HG03280 (cell line): ENCODE results near the gene SETSIP.
"Not testable (repeated sequence)": the region's sequence is repeated elsewhere in the genome, so short reads cannot be mapped to it uniquely, and the experiment has no call there.

Source experiments
- ATAC-seq: cut with Tn5 transposase; IDR thresholded peaks from one replicate; pipeline ENCODE4 v1.9.1; 2021; ENCODE audit warnings: mild to moderate bottlenecking, moderate library complexity; ENCODE audit not compliant: unreplicated experiment

SETSIP gene

DNA sequence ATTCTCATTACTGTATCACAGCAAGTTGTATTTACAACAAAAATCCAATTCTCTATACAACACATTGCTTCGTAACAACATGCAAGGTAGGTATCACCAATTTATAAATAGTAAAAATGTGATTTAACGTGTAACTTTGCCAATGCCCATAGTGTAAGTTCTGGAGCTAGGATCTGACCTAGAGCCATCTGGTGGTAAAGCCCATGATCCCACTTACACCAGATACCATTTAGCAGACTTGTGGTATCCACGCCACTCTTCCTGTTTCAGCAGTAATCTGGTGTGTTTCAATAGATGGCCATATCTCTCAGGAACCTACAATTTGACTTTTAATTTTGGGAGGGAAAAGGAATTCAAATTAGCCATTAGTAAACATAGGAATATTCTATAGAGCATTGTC, 10.2 kb downstream of the SETSIP start:
- no peak for ATAC-seq

DNA sequence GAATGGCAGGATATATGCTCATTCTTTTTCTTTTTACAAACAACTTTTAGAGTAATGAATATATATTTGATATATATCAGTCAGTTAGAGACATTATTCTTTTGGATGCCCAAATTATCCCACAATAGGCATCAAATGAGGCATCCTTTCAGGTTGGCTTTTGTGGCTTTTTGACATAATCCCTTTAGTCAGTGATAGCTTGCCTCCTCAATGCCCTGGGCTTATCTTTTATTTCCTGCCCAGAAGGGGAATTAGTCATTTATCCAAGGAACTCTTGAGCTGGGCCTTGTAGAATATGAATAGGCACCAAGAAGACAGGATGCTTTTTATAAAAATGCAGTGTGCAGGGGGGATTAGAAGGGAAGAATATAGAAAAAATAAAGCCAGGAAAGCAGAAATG, 23.3 kb downstream of the SETSIP start:
- ATAC-seq: no peak

DNA sequence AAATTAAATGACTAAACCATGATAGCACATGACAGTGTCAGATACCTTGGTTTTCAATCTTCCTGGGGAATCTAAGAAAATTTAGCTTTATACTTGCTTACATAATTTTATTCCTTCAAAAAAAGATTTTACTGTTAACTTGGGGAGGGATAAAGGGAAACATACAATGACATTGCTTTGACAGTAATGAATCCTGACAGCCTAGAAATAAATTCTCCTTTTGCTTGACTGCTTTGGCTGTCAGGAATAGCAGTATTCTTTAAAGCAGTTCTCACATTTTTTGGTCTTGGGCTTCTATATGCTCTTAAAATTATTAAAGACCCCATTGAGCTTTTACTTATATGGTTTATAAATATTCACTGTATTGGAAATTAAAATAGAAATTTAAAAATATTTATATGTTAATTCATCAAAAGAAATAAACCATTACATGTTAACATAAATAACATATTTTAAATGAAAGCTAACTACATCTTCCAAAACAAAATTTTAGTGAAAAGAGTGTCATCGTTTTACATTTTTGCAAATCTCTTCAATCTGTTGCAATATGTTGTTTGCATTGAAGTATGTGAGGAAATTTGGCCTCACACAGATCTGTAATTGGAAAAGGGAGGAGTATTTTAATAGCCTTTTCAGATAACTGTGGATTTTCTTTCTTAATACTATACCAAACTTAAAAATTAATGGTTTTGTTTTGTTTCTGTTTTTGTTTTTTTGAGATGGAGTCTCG, 29.3 kb downstream of the SETSIP start:
- ATAC-seq: no peak

DNA sequence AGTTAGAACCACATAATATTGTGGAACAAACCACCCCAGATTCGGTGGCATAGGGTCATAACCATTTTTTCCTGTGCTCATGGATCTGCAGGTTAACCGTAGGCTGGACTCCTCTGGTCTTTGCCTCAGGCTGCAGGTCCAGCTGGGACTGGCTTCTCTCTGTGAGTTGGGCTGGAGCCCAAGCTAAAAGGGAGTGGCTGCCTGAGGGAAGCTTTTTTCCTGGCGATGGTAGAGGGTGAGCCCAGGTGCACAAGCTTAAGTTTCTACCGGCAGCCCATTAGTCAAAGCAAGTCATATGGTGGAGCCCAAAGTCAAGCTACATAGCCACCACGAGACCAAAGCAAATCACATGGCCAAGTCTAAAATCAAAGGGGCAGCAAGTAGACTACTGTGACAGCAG, 31.6 kb downstream of the SETSIP start:
- ATAC-seq: no peak

DNA sequence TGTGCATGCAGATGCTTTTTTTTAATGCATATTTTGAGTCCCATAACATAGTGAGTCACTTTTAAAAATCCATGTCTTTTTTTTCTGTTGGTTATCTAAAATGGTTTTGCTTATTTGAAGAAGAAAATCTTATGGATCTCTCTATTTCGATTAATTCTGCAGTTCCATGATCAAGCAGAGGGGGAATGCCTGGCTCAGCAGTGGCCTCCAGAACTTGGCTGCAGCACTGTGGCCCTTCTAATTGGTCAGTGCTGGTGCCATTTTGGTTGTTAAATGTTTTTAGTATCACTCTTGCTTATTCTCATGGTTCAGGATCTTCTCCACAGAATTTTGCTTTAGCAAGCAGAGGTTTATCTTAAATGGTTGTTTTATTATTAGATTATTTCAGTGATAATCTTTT, 34.2 kb downstream of the SETSIP start:
- ATAC-seq: no peak

DNA sequence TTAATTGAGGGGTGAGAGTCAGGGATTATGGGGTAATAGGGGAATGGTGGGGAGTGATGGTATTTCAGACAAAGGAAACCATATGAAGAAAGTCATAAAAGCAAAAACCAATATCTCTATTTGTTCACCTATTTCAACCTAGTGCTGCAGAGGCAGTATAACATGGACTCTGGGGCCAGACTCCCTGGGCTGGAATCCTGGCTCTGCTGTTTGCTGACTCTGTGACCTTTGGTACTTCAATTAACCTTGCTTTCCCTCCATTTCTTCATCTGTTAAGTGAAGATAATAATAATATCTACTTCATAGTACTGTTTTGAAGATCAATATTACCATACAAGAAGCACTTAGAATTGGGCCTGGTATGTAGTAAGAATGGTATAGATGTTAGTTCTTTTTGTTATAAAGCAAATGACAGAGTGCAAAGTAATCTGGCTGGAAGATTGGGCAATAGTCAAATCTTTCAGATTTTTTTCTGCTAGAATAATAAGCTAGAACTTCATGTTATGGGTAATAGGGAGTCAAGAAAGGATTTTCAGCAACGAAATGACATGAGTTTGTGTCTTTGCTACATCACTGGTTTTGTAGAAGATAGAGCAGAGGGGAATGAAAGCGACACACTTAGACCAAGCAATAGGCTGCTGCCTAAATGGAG, 36.4 kb downstream of the SETSIP start:
- ATAC-seq: no peak

DNA sequence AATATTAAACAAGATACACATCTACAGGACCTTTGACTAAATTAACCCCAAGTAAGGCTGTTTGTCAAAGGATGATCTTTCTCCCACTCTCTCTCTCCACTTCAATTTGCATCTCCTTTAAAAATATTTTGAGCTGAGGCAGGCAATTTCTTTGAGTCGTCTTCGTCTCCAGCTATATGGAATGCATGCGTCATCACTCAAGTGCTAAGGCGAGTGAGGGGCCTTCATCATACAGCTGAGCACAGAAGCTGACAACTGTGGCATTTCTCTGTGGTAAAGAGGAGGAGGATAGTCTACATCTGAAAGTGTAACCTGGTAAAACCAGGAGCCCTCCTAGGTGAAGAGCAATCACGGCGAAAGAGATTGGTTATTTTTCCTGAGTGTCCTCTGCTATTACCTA, 37.8 kb downstream of the SETSIP start:
- no peak for ATAC-seq

DNA sequence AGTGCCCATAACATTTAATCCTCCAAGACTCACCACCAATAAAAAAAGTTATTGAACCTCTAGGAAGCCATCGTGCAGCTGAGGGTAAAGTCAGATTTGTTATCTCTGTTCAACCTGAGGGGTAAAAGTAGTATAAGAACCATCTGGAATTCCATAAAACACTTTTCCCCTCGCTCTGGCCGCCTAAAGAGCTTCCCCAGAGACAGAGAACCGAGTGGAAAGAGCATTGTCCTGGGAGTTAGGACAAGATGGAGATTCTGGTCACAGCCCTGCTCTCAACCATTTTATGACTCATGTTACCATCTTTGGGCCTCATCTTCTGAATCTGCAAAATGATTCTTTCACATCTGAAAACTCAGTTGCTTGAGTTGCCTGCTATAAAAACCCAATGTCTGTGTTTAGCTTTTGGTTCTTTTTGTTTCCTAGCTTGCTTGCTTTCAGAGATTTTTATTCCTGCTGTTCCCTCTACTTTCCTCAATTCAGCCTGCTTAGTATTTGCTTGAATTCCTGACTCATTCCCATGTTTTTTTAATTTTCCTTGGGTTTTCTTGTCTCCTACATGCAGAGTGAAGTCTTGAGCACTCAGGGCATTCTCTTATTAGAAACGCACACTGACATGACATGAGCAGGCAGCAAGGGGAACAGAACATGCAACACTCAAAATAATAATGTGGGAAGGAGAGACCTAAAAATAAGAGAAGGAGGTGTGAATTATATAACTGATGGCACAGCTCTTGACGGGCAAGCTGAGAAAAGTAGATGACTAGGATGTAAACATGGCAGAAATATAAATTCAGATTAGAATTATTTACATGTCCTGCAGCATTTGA, 43.7 kb downstream of the SETSIP start:
- ATAC-seq: no peak

DNA sequence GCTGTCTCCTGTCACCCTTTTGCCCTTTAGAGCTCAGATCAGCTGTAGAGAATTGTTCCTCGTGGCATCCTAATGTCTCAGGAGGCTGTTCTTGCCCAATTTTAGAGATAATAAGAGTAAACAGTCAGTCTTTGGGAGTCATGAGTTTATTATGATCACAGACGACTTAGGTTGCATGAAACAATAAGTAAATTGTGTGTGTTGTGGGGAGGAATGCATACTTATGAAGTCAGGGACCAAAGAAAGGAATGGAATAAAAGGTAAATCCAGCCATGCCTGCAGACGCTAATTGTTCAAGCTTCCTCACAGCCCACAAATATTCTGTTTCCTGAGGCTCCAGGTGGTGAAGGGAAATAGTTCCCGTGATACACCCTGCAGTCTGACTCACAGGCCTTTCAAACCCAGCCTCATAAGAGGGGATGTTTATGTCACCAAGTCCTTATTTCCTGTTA, 44.5 kb downstream of the SETSIP start:
- ATAC-seq: no peak

DNA sequence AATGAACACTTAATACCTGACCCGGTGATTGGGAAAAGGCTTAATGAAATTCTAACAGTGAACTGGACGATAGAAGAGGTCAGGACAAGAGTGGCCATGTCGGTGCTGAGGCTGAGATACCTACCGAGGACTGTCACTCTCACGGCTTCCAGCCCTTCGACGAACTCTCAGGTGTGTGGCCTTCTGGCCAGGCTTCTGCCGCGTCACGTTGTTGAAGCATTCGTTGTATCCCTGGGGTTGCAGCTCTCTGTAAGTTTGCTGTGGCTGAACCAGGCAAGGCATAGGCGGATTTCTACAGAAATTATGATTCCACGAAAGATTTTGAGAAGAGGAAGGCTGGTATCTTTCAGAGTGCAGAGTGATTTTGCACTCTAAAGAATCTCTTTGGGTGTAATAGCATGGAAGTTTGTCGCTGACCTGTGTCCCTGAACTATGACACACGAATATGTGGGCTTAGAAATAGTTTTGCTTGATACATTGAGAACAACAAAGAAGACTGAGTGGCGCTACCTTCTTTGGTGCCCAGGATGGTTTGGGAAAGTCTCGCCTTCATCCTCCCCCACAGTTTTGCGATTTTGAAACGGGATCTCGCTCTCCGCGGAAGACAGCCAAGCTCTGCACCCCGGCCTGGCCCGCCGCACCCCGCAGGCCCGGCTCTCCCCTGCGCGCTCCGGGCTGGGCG, 45.8 kb downstream of the SETSIP start:
- no peak for ATAC-seq

DNA sequence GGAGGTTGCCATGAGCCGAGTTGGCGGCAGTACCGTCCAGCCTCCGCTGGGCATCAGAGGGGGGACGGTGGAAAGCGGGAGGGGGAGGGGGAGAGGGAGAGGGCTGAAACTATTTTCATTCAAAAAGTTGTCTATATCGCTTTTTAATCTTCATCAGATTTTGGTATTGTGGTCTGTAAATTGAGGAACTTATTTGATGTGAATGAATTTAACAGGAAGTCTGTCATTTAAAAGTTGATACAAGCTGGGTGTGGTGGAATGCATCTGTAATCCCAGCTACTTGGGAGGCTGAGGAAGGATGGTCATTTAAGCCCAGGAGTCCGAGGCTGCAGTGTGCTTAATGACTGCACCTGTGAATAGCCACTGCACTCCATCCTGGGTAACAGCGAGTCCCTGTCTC, 48.4 kb downstream of the SETSIP start:
- ATAC-seq: no peak

DNA sequence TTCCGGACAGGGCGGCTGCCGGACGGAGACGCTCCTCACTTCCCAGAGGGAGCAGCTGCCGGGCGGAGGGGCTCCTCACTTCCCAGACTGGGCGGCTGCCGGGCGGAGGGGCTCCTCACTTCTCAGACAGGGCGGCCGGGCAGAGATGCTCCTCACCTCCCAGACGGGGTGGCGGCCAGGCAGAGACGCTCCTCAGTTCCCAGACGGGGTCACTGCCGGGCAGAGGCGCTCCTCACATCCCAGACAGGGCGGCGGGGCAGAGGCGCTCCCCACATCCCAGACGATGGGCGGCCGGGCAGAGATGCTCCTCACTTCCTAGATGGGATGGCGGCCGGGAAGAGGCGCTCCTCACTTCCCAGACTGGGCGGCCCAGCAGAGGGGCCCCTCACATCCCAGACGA, 49.2 kb downstream of the SETSIP start:
- not testable (repeated sequence) for ATAC-seq
